Measurements from ENCODE around the gene FABP6.
"Not testable (repeated sequence)": the region's sequence is repeated elsewhere in the genome, so short reads cannot be mapped to it uniquely, and the experiment has no call there.

FABP6 gene

GRCh38 chr5:160233215-160233614, 3.9 kb downstream of the FABP6 start:
- in situ Hi-C loops (cut with MboI; ENCODE audit: low sequenced_read_pairs, unreplicated experiment): no loop called here
- DNase-seq (ENCODE audit: low spot score): no peak
- TF ChIP-seq, protein P1, sequence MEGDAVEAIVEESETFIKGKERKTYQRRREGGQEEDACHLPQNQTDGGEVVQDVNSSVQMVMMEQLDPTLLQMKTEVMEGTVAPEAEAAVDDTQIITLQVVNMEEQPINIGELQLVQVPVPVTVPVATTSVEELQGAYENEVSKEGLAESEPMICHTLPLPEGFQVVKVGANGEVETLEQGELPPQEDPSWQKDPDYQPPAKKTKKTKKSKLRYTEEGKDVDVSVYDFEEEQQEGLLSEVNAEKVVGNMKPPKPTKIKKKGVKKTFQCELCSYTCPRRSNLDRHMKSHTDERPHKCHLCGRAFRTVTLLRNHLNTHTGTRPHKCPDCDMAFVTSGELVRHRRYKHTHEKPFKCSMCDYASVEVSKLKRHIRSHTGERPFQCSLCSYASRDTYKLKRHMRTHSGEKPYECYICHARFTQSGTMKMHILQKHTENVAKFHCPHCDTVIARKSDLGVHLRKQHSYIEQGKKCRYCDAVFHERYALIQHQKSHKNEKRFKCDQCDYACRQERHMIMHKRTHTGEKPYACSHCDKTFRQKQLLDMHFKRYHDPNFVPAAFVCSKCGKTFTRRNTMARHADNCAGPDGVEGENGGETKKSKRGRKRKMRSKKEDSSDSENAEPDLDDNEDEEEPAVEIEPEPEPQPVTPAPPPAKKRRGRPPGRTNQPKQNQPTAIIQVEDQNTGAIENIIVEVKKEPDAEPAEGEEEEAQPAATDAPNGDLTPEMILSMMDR (IDR thresholded peaks at IDR 0.05; ENCODE audit: borderline replicate concordance, control extremely low read depth, extremely low read depth, insufficient read depth, missing control alignments): no peak

DNA sequence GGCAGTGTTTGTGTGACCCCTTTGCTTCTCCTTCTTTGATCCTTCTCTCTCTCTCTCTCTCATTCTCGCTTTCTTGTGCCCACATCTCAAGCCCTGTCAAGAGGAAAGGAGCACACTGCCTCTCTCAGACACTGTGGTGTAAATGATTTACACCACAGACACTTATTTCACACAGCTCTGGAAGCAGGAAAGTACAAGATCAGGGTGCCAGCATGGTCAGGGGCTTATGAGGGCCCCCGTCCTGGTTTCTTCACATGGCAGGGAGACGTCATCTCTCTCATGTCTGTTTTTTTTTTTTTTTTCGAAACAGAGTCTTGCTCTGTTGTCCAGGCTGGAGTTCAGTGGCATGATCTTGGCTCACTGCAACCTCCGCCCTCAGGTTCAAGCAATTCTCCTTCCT, 6.4 kb downstream of the FABP6 start:
- no peak for DNase-seq (ENCODE audit: low spot score)
- in situ Hi-C loops (cut with MboI; ENCODE audit: low sequenced_read_pairs, unreplicated experiment): no loop called here
- TF ChIP-seq, protein P1 (IDR thresholded peaks at IDR 0.05; ENCODE audit: borderline replicate concordance, control extremely low read depth, extremely low read depth, insufficient read depth, missing control alignments): no peak

- in situ Hi-C loops (cut with MboI; ENCODE audit: low sequenced_read_pairs, unreplicated experiment): no loop called here
- no peak for DNase-seq (ENCODE audit: low spot score)
- TF ChIP-seq, protein P1 (IDR thresholded peaks at IDR 0.05; ENCODE audit: borderline replicate concordance, control extremely low read depth, extremely low read depth, insufficient read depth, missing control alignments): no peak
These were observed 8.3 kb downstream of the FABP6 start for GRCh38 chr5:160237571-160238093.

DNA sequence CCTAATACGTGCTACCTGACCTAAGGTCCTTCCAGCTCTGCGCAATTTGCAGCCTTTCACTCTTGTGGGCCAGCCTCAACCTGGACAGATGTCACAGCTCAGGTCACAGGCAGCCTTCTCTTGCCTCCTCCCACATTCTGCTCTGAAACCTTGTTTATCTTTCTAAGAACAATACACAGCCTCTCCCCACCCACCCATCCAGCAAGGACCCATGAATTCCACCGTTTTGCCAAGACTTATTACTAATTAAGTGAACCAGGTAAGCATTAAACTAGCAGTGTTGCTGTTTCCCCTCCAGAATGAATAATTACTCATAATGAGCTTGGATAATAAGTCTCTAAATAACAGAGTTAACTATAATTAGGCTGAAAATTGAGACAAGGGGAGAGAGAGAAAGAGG, 11.0 kb downstream of the FABP6 start:
- in situ Hi-C loops (cut with MboI; ENCODE audit: low sequenced_read_pairs, unreplicated experiment): no loop called here
- TF ChIP-seq, protein P1 (IDR thresholded peaks at IDR 0.05; ENCODE audit: borderline replicate concordance, control extremely low read depth, extremely low read depth, insufficient read depth, missing control alignments): no peak
- DNase-seq (ENCODE audit: low spot score): no peak

DNA sequence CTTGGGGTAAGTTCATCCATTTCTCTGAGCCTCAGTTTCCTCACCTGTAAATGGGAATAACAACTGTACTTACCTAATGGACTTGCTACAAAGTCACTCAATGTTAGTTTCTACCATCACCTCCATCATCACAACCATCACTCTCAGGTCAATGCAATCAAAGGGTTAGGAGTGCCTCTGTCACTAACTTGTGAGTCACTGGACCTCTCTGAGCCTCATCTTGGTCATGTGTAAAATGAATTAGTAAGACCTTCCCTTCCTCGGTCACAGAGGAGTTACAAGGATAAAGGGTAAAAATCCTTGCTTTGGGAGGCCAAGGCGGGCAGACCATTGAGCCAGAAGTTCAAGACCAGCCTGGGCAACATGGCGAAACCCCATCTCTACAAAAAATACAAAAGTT, 12.8 kb downstream of the FABP6 start:
- no peak for DNase-seq (ENCODE audit: low spot score)
- TF ChIP-seq, protein P1 (IDR thresholded peaks at IDR 0.05; ENCODE audit: borderline replicate concordance, control extremely low read depth, extremely low read depth, insufficient read depth, missing control alignments): no peak
- in situ Hi-C loops (cut with MboI; ENCODE audit: low sequenced_read_pairs, unreplicated experiment): no loop called here

GRCh38 chr5:160245506-160246086, 16.3 kb downstream of the FABP6 start:
- in situ Hi-C loops (cut with MboI; ENCODE audit: low sequenced_read_pairs, unreplicated experiment): no loop called here
- DNase-seq (ENCODE audit: low spot score): no peak
- TF ChIP-seq, protein P1 (IDR thresholded peaks at IDR 0.05; ENCODE audit: borderline replicate concordance, control extremely low read depth, extremely low read depth, insufficient read depth, missing control alignments): no peak

DNA sequence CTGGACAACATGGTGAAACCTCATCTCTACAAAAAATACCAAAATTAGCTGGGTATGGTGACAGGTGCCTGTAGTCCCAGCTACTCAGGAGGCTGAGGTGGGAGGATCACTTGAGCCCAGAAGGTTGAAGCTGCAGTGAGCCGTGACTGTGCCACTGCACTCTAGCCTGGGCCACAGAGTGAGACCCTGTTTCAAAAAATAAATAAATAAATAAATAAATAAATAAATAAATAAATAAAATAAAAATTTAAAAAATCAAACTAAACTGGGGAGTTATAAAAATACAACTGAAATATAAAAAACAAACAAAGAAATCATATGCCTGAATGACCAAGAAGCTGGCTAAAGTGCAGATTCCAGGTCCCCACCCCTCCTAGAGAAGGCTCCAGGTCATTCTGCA, 20.3 kb downstream of the FABP6 start:
- in situ Hi-C loops (cut with MboI; ENCODE audit: low sequenced_read_pairs, unreplicated experiment); DNase-seq (ENCODE audit: low spot score): not testable (repeated sequence)

Measured in GM13976 (cell line).